Measurements from ENCODE around the gene RHBDD1.

DNA sequence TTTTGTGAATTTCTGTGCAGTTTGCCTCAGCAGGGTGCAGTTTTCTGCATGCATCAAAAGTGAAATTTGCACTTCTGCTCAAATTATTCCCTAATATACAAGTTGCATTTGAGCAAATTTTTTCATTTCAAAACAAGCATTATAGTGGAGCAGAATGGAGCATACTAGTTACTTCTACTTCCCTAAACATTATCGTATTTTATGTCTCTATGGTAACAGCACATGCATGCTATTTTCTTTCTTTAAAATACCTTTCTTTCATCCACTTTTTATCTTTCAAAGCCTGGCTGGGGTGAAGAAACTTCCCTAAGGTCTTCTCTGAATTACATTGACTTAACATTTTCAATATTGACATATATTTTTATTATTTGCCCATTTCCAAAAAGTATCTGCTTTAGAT is 11.2 kb downstream of the RHBDD1 start:
- TF ChIP-seq, protein P1, sequence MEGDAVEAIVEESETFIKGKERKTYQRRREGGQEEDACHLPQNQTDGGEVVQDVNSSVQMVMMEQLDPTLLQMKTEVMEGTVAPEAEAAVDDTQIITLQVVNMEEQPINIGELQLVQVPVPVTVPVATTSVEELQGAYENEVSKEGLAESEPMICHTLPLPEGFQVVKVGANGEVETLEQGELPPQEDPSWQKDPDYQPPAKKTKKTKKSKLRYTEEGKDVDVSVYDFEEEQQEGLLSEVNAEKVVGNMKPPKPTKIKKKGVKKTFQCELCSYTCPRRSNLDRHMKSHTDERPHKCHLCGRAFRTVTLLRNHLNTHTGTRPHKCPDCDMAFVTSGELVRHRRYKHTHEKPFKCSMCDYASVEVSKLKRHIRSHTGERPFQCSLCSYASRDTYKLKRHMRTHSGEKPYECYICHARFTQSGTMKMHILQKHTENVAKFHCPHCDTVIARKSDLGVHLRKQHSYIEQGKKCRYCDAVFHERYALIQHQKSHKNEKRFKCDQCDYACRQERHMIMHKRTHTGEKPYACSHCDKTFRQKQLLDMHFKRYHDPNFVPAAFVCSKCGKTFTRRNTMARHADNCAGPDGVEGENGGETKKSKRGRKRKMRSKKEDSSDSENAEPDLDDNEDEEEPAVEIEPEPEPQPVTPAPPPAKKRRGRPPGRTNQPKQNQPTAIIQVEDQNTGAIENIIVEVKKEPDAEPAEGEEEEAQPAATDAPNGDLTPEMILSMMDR (IDR thresholded peaks at IDR 0.05; ENCODE audit: extremely low read depth in 1 of 2, insufficient read depth in 1 of 2, low read depth in 1 of 2, low read length in 2 of 2) = no peak
- TF ChIP-seq POLR2AphosphoS5 (IDR thresholded peaks at IDR 0.05; ENCODE audit: insufficient read depth, low read depth, low read length) = no peak
- TF ChIP-seq EZH2 (IDR thresholded peaks at IDR 0.05; ENCODE audit: borderline replicate concordance, low read depth, low read length, severe bottlenecking) = no peak
- no peak for TF ChIP-seq POLR2A (IDR thresholded peaks at IDR 0.05; ENCODE audit: low read depth, low read length)
- TF ChIP-seq MAX (IDR thresholded peaks at IDR 0.05; ENCODE audit: insufficient read depth, insufficient read length) = no peak
- no peak for TF ChIP-seq MYC (IDR thresholded peaks at IDR 0.05; ENCODE audit: low read depth, low read length)
- TF ChIP-seq JUN (IDR thresholded peaks at IDR 0.05; ENCODE audit: borderline replicate concordance, insufficient read depth, insufficient read length, low read depth) = no peak
- TF ChIP-seq FOS (IDR thresholded peaks at IDR 0.05; ENCODE audit: borderline replicate concordance, insufficient read depth, low read length) = no peak
- no peak for TF ChIP-seq GATA2 (IDR thresholded peaks at IDR 0.05; ENCODE audit: insufficient read depth, insufficient read length, low read depth, low read length)
